GM20000 (cell line): ENCODE measurements around the gene PRADC1.

ENCODE experiments used
- DNase-seq: peaks from one replicate; pipeline ENCODE4 v3.0.0; 2012; ENCODE audit warnings: low spot score
- TF ChIP-seq, protein P1 (sequence below): IDR thresholded peaks from 2 replicates; pipeline ENCODE4 v1.5.1; 2012; ENCODE audit warnings: mild to moderate bottlenecking, control low read depth; ENCODE audit errors: extremely low read depth, missing control alignments

Gene PRADC1

DNA sequence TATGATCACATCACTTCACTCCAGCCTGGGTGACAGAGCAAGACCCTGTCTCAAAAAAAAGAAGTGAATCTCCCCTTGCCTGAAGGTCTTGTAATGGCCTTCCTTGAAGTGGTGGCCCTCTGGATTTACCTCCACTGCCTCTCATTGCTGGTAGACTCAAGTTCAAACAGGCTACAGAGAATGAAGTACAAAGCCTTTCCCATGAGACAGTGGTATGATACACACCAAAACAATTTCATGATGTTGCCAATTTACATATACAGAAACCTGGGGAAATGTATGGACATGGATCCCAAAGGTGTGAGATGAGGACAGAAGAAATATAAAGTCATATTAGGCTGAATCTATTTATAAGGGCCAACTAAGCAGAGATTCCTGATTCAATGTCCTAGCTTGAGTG, 35.5 kb downstream of the PRADC1 start:
- TF ChIP-seq, protein P1, sequence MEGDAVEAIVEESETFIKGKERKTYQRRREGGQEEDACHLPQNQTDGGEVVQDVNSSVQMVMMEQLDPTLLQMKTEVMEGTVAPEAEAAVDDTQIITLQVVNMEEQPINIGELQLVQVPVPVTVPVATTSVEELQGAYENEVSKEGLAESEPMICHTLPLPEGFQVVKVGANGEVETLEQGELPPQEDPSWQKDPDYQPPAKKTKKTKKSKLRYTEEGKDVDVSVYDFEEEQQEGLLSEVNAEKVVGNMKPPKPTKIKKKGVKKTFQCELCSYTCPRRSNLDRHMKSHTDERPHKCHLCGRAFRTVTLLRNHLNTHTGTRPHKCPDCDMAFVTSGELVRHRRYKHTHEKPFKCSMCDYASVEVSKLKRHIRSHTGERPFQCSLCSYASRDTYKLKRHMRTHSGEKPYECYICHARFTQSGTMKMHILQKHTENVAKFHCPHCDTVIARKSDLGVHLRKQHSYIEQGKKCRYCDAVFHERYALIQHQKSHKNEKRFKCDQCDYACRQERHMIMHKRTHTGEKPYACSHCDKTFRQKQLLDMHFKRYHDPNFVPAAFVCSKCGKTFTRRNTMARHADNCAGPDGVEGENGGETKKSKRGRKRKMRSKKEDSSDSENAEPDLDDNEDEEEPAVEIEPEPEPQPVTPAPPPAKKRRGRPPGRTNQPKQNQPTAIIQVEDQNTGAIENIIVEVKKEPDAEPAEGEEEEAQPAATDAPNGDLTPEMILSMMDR, result no peak
- DNase-seq, result no peak

DNA sequence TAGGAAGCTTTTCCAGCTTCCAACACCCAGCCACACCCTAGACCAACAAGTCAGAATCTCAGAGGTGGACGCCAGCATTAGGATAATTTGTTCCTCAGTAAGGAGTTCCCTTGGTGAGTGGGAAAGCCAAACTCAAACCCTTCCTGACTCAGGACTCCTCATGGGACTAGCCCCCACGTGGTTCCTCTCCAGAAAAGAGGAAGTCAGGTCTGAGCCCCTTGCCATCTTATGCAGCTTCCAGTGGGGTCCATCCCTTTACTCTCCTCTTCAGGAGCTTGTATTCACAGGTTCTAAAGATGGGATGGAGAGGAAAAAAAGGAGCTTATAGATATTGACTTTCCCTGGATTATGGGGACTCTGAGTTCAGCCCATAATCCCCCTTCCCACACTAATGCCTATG, 45.5 kb downstream of the PRADC1 start:
- TF ChIP-seq, protein P1, result no peak
- DNase-seq, result no peak

DNA sequence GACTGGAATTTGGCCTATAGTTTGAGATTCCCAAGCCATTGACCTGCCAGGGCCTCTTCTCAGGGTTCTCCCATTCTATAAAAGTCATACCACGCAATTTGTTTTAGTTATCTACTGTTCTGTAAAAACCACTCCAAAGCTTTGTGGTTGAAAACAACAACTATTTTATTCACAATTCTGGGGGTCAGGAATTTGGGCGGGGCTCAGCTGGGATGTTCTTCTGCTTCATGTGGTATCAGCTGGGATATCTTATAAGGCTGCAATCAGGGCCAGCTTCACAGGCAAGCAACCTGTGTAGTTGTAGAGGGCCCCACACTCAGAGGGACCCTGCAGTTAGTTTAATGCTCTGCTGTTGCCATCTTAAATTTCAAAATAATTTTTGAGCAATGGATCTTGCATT, 47.1 kb downstream of the PRADC1 start:
- TF ChIP-seq, protein P1, result no peak
- DNase-seq, result no peak
